Esophagus muscularis mucosa (tissue), 4 donors: Measurements from ENCODE around the gene KSR1. TPM values are rescaled to one million over a fixed set of nuclear protein-coding genes. Genes with fewer than 3 reads are reported as not detected.

Source experiments
- DNase-seq: peaks from one replicate; pipeline ENCODE4 v3.0.0-alpha.2; 2017; ENCODE audit errors: extremely low spot score
- H3K27ac ChIP-seq, 4 donors: fragments of 200-600 bp; sonication (generic); replicated peaks in 1 of 4; 1 replicate in 3 of 4; 2 replicates in 1 of 4; pipeline ENCODE4 v1.5.1; 2016 to 2019; ENCODE audit warnings: mild to moderate bottlenecking in 1 of 4
- H3K27me3 ChIP-seq, 4 donors: fragments of 200-600 bp; sonication (generic); one replicate each; pipeline versions ENCODE4 v1.5.1 to v1.6.0; 2016 to 2019
- H3K36me3 ChIP-seq, 4 donors: fragments of 200-600 bp; sonication (generic); one replicate each; pipeline ENCODE4 v1.5.1; 2016 to 2019
- H3K4me1 ChIP-seq, 4 donors: fragments of 200-600 bp; sonication (generic); one replicate each; pipeline ENCODE4 v1.5.1; 2016 to 2019
- H3K4me3 ChIP-seq, 4 donors: fragments of 200-600 bp; sonication (generic); 1 replicate in 2 of 4; 2 replicates in 2 of 4; pipeline ENCODE4 v1.5.1; 2016 to 2019; ENCODE audit warnings: mild to moderate bottlenecking in 4 of 4, moderate library complexity in 1 of 4
- H3K9me3 ChIP-seq, 4 donors: fragments of 200-600 bp; sonication (generic); 1 replicate in 3 of 4; 2 replicates in 1 of 4; pipeline ENCODE4 v1.5.1; 2016 to 2019
- EP300 ChIP-seq: sonication (generic); formaldehyde crosslinking; IDR thresholded peaks from one replicate; pipeline ENCODE4 v1.6.1; 2017; ENCODE audit warnings: antibody characterized with exemption
- POLR2A ChIP-seq: fragments of 450-650 bp; IDR thresholded peaks from one replicate; pipeline ENCODE4 v1.6.1; 2017; ENCODE audit warnings: antibody characterized with exemption, moderate library complexity, mild to moderate bottlenecking, low read depth
- POLR2AphosphoS5 ChIP-seq, 2 donors: sonication (generic); formaldehyde crosslinking; IDR thresholded peaks; one replicate each; pipeline ENCODE4 v1.6.1; 2017; ENCODE audit warnings: antibody characterized with exemption in 2 of 2
- WGBS: methylation state at CpG from one replicate; pipeline ENCODE4 v1.1.5; 2018; 5-methylcytosine and 5-hydroxymethylcytosine counted together
- intact Hi-C: fragments of 100-400 bp; cut with DNase I; formaldehyde crosslinking; loops from one replicate; pipeline ENCODE4 v1.15.1; 2023
- total RNA-seq, 4 donors: library from RNA; depleted of rRNA; stranded (reverse); fragments of >200 nt; gene quantifications; one replicate each; pipeline versions ENCODE4 v1.1.0 to v1.2.1, GENCODE V29; 2016
- TF ChIP-seq, protein P1 (sequence below), 3 experiments: fragments of 200-600 bp in 2 of 3; fragments of 450-650 bp in 1 of 3; sonication (generic) in 2 of 3; IDR thresholded peaks; one replicate each; pipeline ENCODE4 v1.5.1; 2017 to 2019; ENCODE audit warnings: antibody characterized with exemption in 3 of 3, mild to moderate bottlenecking in 2 of 3, moderate library complexity in 1 of 3

KSR1 gene
- total RNA-seq, 4 donors from 2014 or later: 13.3 to 18.9 (median 13.7) TPM

DNA sequence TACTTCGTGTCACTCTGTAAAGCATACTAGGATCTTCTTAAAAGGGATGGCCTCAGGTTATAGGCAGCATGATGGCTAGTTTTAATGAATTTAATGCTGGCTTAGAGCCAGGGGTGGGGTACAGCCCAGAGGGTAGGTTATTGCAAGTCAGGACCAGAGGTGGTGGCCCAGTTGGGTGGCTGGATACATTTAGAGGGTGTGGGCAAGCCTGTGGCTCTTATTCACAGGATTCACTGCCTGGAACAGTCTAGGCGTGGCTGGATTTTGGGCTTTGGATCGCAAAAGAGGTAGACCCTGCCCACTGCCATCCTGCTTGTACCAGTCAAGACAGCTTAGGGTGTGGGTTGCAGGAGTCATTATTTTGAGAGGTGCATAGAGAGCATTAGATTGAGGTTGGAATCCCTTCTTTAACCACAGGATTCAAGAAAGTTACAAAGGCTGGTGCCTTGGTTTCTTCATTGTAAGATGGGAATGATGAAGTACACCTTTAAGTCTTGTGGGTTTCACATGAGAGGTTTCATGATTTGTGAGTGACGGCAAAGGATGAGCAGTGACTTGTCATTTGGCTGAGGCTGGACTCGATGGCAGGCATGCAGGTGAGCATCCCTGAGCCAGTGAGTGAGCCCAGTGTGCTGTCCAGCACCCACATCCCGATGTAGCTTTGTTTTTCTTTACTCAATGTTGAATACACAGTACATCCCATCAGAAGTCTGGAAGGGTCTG lies 85.2 kb downstream of the KSR1 start:
- no peak for DNase-seq
- intact Hi-C loops: no loop called here
- peak overlapping the region in 3 of 4 donors; percentile 71 to 74 (median 72) for H3K27ac ChIP-seq
- H3K27me3 ChIP-seq: no peaks in the 10 kb centered on the region
- H3K4me1 ChIP-seq: peaks cover 16 to 48% (median 28%) of the 10 kb centered on the region in 4 donors
- H3K36me3 ChIP-seq: no peaks in the 10 kb centered on the region
- no peak overlapping the region for H3K4me3 ChIP-seq
- no peaks in the 10 kb centered on the region for H3K9me3 ChIP-seq
- no peak for TF ChIP-seq POLR2A
- TF ChIP-seq POLR2AphosphoS5 (IDR thresholded peaks at IDR 0.05): no peak
- no peak for TF ChIP-seq EP300
- TF ChIP-seq, protein P1, sequence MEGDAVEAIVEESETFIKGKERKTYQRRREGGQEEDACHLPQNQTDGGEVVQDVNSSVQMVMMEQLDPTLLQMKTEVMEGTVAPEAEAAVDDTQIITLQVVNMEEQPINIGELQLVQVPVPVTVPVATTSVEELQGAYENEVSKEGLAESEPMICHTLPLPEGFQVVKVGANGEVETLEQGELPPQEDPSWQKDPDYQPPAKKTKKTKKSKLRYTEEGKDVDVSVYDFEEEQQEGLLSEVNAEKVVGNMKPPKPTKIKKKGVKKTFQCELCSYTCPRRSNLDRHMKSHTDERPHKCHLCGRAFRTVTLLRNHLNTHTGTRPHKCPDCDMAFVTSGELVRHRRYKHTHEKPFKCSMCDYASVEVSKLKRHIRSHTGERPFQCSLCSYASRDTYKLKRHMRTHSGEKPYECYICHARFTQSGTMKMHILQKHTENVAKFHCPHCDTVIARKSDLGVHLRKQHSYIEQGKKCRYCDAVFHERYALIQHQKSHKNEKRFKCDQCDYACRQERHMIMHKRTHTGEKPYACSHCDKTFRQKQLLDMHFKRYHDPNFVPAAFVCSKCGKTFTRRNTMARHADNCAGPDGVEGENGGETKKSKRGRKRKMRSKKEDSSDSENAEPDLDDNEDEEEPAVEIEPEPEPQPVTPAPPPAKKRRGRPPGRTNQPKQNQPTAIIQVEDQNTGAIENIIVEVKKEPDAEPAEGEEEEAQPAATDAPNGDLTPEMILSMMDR (IDR thresholded peaks at IDR 0.05): no peak
- 94% methylated on average over 6 of the region's 6 CpGs for WGBS

DNA sequence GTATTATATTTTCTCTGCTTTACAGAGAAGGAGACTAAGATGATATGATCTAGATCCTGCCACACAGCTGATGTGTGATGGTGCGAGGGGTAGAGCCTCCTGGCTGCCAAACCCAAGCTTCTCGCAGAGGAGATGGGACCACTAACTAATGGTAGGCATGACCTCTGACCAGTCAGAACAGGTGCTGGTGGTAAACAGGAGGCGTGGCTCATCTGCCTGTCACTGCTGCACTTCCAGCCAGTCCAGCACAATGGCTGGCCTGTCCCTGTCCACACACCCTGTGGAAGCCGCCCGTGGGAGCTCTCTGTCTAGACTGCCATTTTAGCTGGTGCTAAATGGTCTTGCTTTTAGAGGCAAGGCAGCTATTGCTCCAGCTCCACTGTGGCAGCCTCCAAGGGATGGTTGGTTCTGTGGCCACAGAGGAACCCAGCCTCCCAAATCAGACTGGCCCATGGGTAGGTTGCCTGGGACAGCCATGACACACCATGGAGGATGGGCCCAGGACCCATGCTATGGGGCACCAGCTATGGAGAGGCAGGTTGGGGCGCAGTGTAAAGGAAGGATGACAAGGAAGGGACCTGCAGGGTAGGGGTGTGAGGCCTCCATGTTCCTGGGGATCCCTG lies 86.7 kb downstream of the KSR1 start:
- TF ChIP-seq EP300 (no peak), POLR2A (no peak), POLR2AphosphoS5 (IDR thresholded peaks at IDR 0.05) (no peak)
- TF ChIP-seq, protein P1 (IDR thresholded peaks at IDR 0.05): no peak
- H3K4me1 ChIP-seq: peaks cover 16 to 49% (median 28%) of the 10 kb centered on the region in 4 donors
- no peaks in the 10 kb centered on the region for H3K36me3 ChIP-seq
- H3K27ac ChIP-seq: no peak overlapping the region
- no peak for DNase-seq
- 99% methylated on average over 6 of the region's 6 CpGs for WGBS
- no peak overlapping the region for H3K4me3 ChIP-seq
- no peaks in the 10 kb centered on the region for H3K9me3 ChIP-seq
- H3K27me3 ChIP-seq: no peaks in the 10 kb centered on the region
- intact Hi-C loops: no loop called here

DNA sequence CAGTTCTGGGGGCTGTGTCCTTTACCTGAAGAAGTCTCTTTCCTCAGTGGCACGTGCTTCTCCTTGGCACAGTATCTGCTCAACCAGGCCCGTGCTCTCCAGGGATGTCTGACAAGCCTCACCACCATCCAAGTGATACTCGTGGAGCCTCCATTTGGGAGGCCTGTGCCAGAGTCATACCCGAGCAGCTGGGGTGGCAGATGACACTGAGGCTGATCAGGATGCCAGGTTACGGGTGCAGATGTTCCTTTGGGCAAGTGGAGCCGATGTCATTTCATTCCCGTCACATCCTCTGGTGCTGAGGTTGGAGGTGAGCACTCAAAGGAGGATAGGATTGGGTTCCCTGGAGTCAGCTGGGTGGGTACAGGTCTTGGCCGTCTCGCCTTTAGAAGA lies 87.2 kb downstream of the KSR1 start:
- intact Hi-C loops: no loop called here
- WGBS: 100% methylated on average over 4 of the region's 9 CpGs
- DNase-seq: no peak
- no peaks in the 10 kb centered on the region for H3K9me3 ChIP-seq
- TF ChIP-seq POLR2A (no peak), POLR2AphosphoS5 (IDR thresholded peaks at IDR 0.05) (no peak), EP300 (no peak)
- TF ChIP-seq, protein P1 (IDR thresholded peaks at IDR 0.05): no peak
- no peaks in the 10 kb centered on the region for H3K27me3 ChIP-seq
- no peak overlapping the region for H3K4me3 ChIP-seq
- peaks cover 16 to 46% (median 27%) of the 10 kb centered on the region in 4 donors for H3K4me1 ChIP-seq
- H3K36me3 ChIP-seq: no peaks in the 10 kb centered on the region
- H3K27ac ChIP-seq: no peak overlapping the region

DNA sequence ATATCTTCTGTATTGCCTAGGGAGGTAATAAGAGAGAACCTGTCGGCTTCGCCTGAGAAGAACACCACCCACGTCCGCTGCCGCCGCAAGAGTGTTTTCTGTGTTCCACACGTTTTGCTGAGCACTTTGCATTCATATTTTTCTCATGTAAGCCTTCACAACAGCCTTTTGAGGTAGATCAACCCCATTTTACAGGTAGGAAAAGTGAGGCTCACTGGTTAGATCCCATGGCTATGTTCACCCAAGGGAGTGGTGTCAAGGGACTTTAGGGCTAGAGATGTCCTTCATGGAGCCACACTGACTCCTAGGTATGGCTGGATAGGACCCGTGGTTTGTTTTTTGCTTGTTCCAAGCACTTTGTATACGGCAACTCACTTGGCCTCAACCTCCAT lies 87.7 kb downstream of the KSR1 start:
- TF ChIP-seq POLR2A: no peak
- no peak for TF ChIP-seq EP300
- TF ChIP-seq, protein P1 (IDR thresholded peaks at IDR 0.05): no peak
- TF ChIP-seq POLR2AphosphoS5 (IDR thresholded peaks at IDR 0.05): no peak
- DNase-seq: no peak
- Histone ChIP-seq H3K4me1 (peaks cover 14 to 42% (median 25%) of the 10 kb centered on the region in 4 donors), H3K9me3 (no peaks in the 10 kb centered on the region), H3K4me3 (no peak overlapping the region), H3K27ac (no peak overlapping the region), H3K27me3 (no peaks in the 10 kb centered on the region), H3K36me3 (no peaks in the 10 kb centered on the region)
- intact Hi-C loops: no loop called here
- WGBS: 96% methylated on average over 9 of the region's 9 CpGs
